ENCODE measurements around the gene CHRNA7. TPM values are rescaled to one million over a fixed set of nuclear protein-coding genes. Genes with fewer than 3 reads are reported as not detected.

The CHRNA7 gene
- total RNA-seq, 4 donors from 2014 or later, result 0.45 to 1.3 (median 0.83) TPM

DNA sequence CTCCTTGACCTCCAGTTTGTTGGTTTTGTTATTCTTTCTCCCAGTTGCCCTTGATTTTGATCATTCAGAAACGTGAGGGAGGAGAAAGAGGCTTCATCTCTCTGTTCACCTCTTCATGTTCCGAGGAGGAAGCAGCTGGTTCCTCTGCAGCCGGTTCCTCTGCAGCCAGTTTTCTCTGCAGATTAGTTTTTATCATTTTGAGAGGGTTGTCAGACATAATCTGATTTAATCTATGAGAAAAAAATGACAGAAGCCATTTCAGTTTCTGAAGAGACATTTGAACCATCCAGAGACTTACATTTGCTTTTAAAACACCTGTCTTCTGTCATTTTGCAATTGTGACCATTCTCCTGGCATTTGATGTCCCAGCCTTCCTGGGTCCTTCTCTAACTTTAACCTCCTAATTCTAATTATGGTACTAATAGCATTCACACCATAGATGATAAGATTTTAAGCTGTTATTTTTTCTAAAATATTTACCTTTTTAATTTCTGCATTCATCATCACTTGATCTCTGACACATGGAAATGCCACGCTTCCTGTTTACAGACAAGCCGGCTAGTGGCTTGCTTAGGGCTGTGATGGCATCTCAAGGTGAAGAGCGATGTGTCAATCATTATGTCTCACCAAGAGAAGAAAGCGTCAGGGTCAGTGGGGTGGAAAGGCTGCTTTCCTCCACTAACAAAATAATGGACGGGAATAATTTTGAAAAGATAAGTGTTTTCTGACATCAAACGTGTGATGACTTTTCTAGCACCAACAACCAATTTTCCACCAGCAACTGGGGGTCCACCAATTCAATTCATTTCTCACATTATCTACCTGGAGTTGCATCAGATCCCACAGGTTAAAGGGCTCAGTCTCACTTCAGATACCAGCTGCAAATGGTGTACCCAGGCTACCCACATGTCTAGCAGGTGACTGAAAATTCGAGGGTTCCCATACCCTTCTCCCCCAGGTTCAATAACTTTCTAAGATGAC, 76.4 kb downstream of the CHRNA7 start:
- no peak for DNase-seq (ENCODE audit: low spot score in 2 of 2)
- no peak overlapping the region for H3K4me3 ChIP-seq (ENCODE audit: low read depth, poor library complexity, severe bottlenecking)
- 68 to 73% methylated on average over 10 of the region's 10 CpGs for WGBS, 2 donors
- intact Hi-C loops (cut with DNase I; ENCODE audit: low total_unique reads), result no loop called here
- TF ChIP-seq POLR2A (IDR thresholded peaks at IDR 0.05), result no peak
- TF ChIP-seq, protein P1, sequence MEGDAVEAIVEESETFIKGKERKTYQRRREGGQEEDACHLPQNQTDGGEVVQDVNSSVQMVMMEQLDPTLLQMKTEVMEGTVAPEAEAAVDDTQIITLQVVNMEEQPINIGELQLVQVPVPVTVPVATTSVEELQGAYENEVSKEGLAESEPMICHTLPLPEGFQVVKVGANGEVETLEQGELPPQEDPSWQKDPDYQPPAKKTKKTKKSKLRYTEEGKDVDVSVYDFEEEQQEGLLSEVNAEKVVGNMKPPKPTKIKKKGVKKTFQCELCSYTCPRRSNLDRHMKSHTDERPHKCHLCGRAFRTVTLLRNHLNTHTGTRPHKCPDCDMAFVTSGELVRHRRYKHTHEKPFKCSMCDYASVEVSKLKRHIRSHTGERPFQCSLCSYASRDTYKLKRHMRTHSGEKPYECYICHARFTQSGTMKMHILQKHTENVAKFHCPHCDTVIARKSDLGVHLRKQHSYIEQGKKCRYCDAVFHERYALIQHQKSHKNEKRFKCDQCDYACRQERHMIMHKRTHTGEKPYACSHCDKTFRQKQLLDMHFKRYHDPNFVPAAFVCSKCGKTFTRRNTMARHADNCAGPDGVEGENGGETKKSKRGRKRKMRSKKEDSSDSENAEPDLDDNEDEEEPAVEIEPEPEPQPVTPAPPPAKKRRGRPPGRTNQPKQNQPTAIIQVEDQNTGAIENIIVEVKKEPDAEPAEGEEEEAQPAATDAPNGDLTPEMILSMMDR (IDR thresholded peaks at IDR 0.05), result no peak

DNA sequence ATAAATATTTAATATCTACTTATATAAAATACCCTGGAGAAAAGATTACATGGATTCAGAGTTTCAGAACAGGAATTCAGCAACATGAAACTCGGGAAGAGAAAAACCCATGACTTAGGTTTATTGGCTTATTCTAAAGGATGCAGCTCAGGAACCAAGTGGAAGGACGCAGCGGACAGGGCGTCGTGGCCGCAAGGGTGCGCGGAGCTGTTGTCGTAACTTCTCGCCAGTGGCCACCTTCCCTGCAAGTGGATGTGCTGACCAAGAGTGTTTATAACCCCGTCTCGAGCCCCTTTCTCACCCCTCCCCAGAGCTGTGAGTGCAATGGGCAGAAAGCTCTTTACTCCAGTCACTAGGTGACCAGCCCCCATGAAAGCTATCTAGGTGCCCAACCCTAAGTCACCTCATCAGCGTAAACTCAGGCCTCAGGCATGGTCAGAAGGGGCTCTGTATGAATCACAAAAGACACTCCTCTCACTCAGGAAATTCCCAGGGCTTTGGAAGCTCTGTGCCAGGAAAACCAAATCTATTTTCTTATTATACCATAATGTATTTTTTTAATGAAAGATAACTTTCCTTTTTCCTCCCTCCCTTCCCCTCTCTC, 77.3 kb downstream of the CHRNA7 start:
- H3K4me3 ChIP-seq (ENCODE audit: low read depth, poor library complexity, severe bottlenecking), result no peak overlapping the region
- WGBS, 2 donors, result 92 to 96% methylated on average over 13 of the region's 13 CpGs
- intact Hi-C loops (cut with DNase I; ENCODE audit: low total_unique reads), result no loop called here
- DNase-seq (ENCODE audit: low spot score in 2 of 2), result no peak
- TF ChIP-seq, protein P1 (IDR thresholded peaks at IDR 0.05), result no peak
- TF ChIP-seq POLR2A (IDR thresholded peaks at IDR 0.05), result no peak

DNA sequence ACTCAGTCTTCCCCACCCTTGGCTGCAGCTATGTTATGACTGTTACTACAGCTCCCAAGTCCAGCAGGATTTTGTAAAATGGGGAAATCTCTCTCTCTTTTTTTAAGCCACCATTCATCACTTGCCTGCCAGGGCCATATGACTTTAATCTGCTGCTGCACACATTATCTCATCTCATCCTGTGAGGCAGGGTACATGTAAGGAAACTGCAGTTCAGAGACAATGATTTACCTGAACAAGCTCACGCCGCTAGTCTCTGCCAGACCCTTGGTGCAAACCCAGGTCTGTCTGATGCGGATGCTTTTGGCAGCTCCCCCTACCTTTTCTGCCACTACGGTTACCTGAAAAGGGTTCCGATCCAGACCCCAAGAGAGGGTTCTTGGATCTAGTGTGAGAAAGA, 78.3 kb downstream of the CHRNA7 start:
- 87 to 95% methylated on average over 5 of the region's 5 CpGs for WGBS, 2 donors
- intact Hi-C loops (cut with DNase I; ENCODE audit: low total_unique reads), result no loop called here

DNA sequence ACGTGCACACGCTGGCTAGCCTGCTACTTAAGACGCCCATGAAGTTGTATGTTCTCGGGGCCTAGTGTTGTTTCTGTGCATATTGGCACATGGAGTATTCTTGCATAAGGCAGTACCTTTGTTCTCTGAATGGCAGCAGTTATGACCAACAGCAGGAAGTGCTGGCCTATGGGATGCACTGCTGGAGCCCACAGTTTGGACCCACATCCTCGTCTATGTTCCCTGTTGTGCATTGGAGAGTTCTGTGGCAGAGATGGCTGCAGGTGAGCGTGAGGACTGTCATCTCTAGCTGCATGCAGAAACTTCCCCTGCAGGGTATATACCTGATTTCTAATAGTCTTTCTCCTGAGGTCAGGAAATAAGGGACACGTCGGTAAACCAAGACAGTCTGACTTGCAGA, 81.8 kb downstream of the CHRNA7 start:
- WGBS, 2 donors, result 84 to 86% methylated on average over 8 of the region's 8 CpGs
- no peak for DNase-seq (ENCODE audit: low spot score in 2 of 2)
- intact Hi-C loops (cut with DNase I; ENCODE audit: low total_unique reads), result no loop called here
- TF ChIP-seq, protein P1 (IDR thresholded peaks at IDR 0.05), result no peak
- TF ChIP-seq POLR2A (IDR thresholded peaks at IDR 0.05), result no peak
- H3K4me3 ChIP-seq (ENCODE audit: low read depth, poor library complexity, severe bottlenecking), result no peak overlapping the region

More for the DNA sequence above, 78.3 kb downstream of the CHRNA7 start:
- DNase-seq (ENCODE audit: low spot score in 2 of 2), result no peak
- TF ChIP-seq POLR2A (IDR thresholded peaks at IDR 0.05), result no peak
- TF ChIP-seq, protein P1 (IDR thresholded peaks at IDR 0.05), result no peak
- no peak overlapping the region for H3K4me3 ChIP-seq (ENCODE audit: low read depth, poor library complexity, severe bottlenecking)

DNA sequence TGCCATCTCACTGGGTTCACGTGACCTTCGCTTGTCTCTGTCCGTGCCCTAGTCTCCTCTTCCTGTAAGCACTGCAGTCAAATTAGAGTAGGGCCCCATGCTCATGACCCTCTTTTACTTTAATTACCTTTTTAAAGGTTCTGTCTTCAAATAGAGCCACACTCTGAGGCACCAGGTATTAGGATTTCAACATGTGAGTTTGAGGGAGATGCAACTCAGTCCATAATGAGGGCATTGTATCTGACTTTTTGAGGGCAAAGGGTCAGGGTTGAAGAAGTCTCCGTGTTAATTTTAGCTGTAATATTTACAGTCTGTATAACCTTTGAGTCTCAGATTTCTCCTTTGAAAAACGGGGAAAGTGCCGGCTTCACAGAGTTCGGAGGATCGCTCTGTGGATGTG, 82.9 kb downstream of the CHRNA7 start:
- intact Hi-C loops (cut with DNase I; ENCODE audit: low total_unique reads), result no loop called here
- DNase-seq (ENCODE audit: low spot score in 2 of 2), result no peak
- 82 to 83% methylated on average over 8 of the region's 8 CpGs for WGBS, 2 donors
- H3K4me3 ChIP-seq (ENCODE audit: low read depth, poor library complexity, severe bottlenecking), result no peak overlapping the region
- TF ChIP-seq POLR2A (IDR thresholded peaks at IDR 0.05), result no peak
- TF ChIP-seq, protein P1 (IDR thresholded peaks at IDR 0.05), result no peak
